Esophagus squamous epithelium (tissue), 4 donors: ENCODE results near the gene TMEM184A.

Experiments used
- POLR2A ChIP-seq, 4 donors: fragments of 450-650 bp; IDR thresholded peaks; one replicate each; pipeline ENCODE4 v1.6.1; 2017; ENCODE audit warnings: antibody characterized with exemption in 4 of 4, mild to moderate bottlenecking in 4 of 4, moderate library complexity in 3 of 4
- TF ChIP-seq, protein P1 (sequence below), 6 experiments: fragments of 450-650 bp in 4 of 6; fragments of 200-600 bp in 2 of 6; sonication (generic) in 2 of 6; IDR thresholded peaks; one replicate each; pipeline ENCODE4 v1.5.1; 2016 to 2019; ENCODE audit warnings: antibody characterized with exemption in 6 of 6, mild to moderate bottlenecking in 4 of 6, moderate library complexity in 4 of 6

DNA sequence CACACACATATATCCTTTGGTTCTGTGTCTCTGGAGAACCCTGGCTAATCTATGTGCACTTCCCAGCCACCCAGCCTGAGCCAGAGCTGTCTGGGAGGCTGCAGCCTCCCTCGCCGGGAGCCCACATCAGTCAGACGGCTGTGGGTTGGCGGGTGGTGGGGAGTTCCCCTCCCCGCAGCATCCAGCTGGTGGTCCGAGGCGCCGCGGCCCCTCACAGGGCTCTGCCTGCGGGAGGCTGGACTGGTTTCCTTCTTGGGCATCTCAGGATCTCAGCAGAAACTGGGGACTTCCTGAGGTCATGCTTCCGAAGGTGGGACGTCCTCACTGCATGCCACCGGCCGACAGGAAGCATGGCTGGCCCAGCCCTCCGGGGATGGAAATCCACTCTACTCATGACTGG lies 35.9 kb upstream of the TMEM184A start:
- TF ChIP-seq, protein P1, sequence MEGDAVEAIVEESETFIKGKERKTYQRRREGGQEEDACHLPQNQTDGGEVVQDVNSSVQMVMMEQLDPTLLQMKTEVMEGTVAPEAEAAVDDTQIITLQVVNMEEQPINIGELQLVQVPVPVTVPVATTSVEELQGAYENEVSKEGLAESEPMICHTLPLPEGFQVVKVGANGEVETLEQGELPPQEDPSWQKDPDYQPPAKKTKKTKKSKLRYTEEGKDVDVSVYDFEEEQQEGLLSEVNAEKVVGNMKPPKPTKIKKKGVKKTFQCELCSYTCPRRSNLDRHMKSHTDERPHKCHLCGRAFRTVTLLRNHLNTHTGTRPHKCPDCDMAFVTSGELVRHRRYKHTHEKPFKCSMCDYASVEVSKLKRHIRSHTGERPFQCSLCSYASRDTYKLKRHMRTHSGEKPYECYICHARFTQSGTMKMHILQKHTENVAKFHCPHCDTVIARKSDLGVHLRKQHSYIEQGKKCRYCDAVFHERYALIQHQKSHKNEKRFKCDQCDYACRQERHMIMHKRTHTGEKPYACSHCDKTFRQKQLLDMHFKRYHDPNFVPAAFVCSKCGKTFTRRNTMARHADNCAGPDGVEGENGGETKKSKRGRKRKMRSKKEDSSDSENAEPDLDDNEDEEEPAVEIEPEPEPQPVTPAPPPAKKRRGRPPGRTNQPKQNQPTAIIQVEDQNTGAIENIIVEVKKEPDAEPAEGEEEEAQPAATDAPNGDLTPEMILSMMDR (IDR thresholded peaks at IDR 0.05) = no peak
- TF ChIP-seq POLR2A (IDR thresholded peaks at IDR 0.05) = no peak
